Measurements from ENCODE around the gene C19orf12. TPM values are rescaled to one million over a fixed set of nuclear protein-coding genes. Genes with fewer than 3 reads are reported as not detected.

The C19orf12 gene
- total RNA-seq, 2 donors from 2014 or later, result 36.1 to 46.4 TPM

DNA sequence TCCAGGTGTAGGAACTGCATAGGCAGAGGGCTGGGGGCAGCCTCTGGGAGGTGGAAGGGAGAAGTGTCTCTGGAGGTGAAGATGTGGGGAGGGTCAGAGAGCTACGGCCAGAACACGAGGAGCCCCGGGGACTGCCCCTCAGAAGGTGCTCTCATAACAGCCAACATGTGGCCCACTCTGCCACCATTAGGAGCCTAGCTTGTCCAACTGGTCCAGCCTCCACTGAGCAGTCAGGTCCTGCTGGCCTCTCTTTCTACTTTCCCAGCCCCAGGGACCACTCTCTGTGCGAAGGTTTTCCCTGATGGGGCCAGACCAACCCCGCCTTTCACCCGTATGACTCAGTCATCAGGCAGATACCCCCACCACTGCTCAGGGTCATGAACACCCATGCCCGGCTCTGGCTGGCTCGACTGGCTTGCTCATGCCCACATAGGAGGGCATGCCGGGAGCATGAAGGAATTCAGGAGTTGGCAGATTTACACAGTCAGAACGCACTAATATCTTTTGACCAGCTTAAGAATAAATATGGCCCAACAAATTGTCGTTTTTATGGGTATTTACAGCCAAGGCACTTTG lies 37.5 kb upstream of the C19orf12 start:
- Histone ChIP-seq H3K27ac (no peak overlapping the region), H3K27me3 (replicated peaks; ENCODE audit: insufficient read depth) (no peaks in the 10 kb centered on the region), H3K36me3 (no peaks in the 10 kb centered on the region), H3K4me3 (no peak overlapping the region), H3K4me1 (ENCODE audit: control insufficient read depth in 1 of 2, low read depth in 2 of 2) (no peaks in the 10 kb centered on the region), H3K9me3 (no peaks in the 10 kb centered on the region)
- DNase-seq (ENCODE audit: low spot score) (no peak), ATAC-seq (ENCODE audit: insufficient number of reproducible peaks, low FRiP score, low read depth) (no peak)
- TF ChIP-seq, protein P1, sequence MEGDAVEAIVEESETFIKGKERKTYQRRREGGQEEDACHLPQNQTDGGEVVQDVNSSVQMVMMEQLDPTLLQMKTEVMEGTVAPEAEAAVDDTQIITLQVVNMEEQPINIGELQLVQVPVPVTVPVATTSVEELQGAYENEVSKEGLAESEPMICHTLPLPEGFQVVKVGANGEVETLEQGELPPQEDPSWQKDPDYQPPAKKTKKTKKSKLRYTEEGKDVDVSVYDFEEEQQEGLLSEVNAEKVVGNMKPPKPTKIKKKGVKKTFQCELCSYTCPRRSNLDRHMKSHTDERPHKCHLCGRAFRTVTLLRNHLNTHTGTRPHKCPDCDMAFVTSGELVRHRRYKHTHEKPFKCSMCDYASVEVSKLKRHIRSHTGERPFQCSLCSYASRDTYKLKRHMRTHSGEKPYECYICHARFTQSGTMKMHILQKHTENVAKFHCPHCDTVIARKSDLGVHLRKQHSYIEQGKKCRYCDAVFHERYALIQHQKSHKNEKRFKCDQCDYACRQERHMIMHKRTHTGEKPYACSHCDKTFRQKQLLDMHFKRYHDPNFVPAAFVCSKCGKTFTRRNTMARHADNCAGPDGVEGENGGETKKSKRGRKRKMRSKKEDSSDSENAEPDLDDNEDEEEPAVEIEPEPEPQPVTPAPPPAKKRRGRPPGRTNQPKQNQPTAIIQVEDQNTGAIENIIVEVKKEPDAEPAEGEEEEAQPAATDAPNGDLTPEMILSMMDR (IDR thresholded peaks at IDR 0.05), result no peak

DNA sequence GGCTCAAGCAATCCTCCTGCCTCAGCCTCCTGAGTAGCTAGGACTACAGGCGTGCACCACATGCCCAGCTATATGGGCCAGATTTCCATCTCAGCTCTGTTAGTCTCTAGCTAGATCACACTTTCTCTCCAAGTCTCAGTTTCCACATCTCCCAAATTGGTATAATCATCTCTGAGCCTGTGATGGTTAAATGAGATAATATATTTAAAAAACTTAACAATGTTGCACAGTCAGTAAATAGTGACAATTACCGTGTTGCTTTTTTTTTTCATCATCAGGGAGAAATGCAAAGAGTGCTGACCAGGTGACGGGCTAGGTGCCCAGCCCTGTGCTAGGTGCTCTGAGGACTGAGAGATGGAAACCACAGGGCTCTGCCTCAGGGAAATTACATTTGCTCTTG lies 36.9 kb upstream of the C19orf12 start:
- no peak overlapping the region for H3K27ac ChIP-seq
- no peak overlapping the region for H3K4me3 ChIP-seq
- no peaks in the 10 kb centered on the region for H3K9me3 ChIP-seq
- H3K4me1 ChIP-seq (ENCODE audit: control insufficient read depth in 1 of 2, low read depth in 2 of 2), result no peaks in the 10 kb centered on the region
- H3K36me3 ChIP-seq, result no peaks in the 10 kb centered on the region
- TF ChIP-seq, protein P1 (IDR thresholded peaks at IDR 0.05), result no peak
- H3K27me3 ChIP-seq (replicated peaks; ENCODE audit: insufficient read depth), result no peaks in the 10 kb centered on the region
- no peak for ATAC-seq (ENCODE audit: insufficient number of reproducible peaks, low FRiP score, low read depth)
- DNase-seq (ENCODE audit: low spot score), result no peak

DNA sequence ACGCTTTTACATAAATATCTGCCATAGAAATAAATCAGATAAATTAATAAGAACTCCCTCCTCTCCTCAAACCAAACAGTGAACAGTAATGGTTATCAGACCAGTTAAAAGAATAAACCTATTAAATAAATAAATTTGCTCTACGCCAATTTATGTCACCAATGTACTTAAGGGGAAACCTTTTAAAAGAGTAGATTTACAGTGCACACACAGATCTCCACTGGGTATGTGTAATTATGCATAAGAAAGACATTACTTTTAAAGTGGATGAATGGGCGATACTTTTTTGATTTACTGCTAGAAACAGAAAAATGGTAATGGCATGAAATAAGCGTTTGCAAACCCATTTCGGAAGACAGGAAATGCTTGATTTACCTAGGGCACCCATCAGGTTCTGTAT lies 34.9 kb upstream of the C19orf12 start:
- no peak overlapping the region for H3K27ac ChIP-seq
- ATAC-seq (ENCODE audit: insufficient number of reproducible peaks, low FRiP score, low read depth) (no peak), DNase-seq (ENCODE audit: low spot score) (no peak)
- no peaks in the 10 kb centered on the region for H3K9me3 ChIP-seq
- H3K4me3 ChIP-seq, result no peak overlapping the region
- no peaks in the 10 kb centered on the region for H3K36me3 ChIP-seq
- H3K27me3 ChIP-seq (replicated peaks; ENCODE audit: insufficient read depth), result no peaks in the 10 kb centered on the region
- H3K4me1 ChIP-seq (ENCODE audit: control insufficient read depth in 1 of 2, low read depth in 2 of 2), result no peaks in the 10 kb centered on the region
- TF ChIP-seq, protein P1 (IDR thresholded peaks at IDR 0.05), result no peak

DNA sequence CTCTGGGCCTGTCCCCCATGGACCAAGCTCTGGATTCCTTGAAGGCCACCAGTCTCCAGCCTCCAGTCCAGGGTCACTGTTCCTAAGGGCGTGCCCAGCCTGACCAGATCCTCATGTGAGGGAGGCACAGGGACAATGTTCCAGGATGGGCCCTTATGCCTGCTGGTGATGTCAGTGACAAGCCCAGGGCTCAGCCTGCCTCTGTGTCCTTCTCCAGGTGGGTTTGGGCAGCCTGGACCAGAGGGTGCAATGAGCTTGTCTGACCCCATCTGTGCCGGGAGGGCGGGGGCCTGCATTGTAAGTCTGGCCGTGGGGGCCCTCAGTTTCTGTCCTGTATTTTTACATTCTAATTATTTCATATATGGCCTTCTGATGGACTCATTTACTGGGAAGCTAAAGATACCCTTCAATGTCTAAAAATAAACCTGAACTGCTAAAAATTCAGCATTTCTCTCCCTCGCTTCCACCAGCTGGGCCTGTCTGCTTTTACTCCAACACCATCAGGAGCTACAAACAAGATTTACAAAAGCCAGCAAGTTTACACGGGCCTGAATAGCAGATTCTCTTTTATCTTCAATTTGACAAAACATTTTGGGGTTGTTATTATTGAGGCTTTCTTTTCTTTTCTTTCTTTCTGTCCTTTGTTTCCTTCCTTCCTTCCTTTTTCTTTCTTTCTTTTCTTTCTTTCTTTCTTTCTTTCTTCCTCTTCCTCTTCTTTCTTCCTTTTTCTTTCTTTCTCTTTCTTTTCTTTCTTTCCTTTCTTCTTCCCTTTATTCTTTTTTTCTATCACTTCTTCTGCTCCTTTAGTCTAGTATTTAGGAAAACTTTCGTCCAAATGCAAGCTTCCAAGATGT lies 34.2 kb upstream of the C19orf12 start:
- H3K4me1 ChIP-seq (ENCODE audit: control insufficient read depth in 1 of 2, low read depth in 2 of 2), result no peaks in the 10 kb centered on the region
- no peaks in the 10 kb centered on the region for H3K9me3 ChIP-seq
- TF ChIP-seq, protein P1 (IDR thresholded peaks at IDR 0.05), result no peak
- DNase-seq (ENCODE audit: low spot score) (no peak), ATAC-seq (ENCODE audit: insufficient number of reproducible peaks, low FRiP score, low read depth) (no peak)
- H3K4me3 ChIP-seq, result no peak overlapping the region
- no peaks in the 10 kb centered on the region for H3K27me3 ChIP-seq (replicated peaks; ENCODE audit: insufficient read depth)
- no peak overlapping the region for H3K27ac ChIP-seq
- no peaks in the 10 kb centered on the region for H3K36me3 ChIP-seq

DNA sequence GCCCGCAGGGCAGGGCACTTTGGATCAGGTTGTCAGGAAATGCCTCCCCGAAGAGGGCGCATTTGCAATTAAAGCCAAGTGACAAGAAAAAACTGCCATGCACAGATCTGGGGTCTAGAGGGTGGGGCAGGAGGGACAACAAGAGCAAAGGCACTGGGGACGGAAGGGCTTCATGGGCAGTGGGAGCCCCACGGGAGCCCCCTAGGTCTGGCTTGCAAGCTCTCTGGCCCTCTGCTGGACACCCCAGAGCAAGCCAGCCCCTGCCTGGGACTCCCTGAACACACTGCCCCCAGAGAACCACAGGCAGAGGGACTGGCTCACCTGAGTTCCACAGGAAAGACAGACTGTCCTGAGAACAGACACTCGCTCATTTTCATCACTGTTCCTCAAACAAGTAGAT lies 30.2 kb upstream of the C19orf12 start:
- no peak for ATAC-seq (ENCODE audit: insufficient number of reproducible peaks, low FRiP score, low read depth)
- H3K27ac ChIP-seq, result no peak overlapping the region
- DNase-seq (ENCODE audit: low spot score), result no peak
- no peaks in the 10 kb centered on the region for H3K27me3 ChIP-seq (replicated peaks; ENCODE audit: insufficient read depth)
- H3K36me3 ChIP-seq, result no peaks in the 10 kb centered on the region
- no peaks in the 10 kb centered on the region for H3K9me3 ChIP-seq
- TF ChIP-seq, protein P1 (IDR thresholded peaks at IDR 0.05), result no peak
- H3K4me3 ChIP-seq, result no peak overlapping the region
- no peaks in the 10 kb centered on the region for H3K4me1 ChIP-seq (ENCODE audit: control insufficient read depth in 1 of 2, low read depth in 2 of 2)
